Lung (tissue), 12 donors: ENCODE results near the gene ZNF804B. TPM values are rescaled to one million over a fixed set of nuclear protein-coding genes. Genes with fewer than 3 reads are reported as not detected.

Experiments used
- ATAC-seq: fragments of 200-7000 bp; cut with Tn5 transposase; one replicate; pipeline ENCODE4 v1.9.1; 2020; ENCODE audit warnings: moderate number of reproducible peaks; ENCODE audit not compliant: insufficient read depth, low FRiP score
- DNase-seq, 3 donors: peaks; one replicate each; pipeline ENCODE4 v3.0.0-alpha.2; 2013 to 2017
- H3K27ac ChIP-seq, 2 donors: one replicate each; pipeline ENCODE4 v1.5.1; 2013; ENCODE audit warnings: mild to moderate bottlenecking in 2 of 2, moderate library complexity in 2 of 2, control low read depth in 1 of 2, inconsistent platforms in 1 of 2, low read depth in 1 of 2, low read length in 1 of 2
- H3K27me3 ChIP-seq, 3 donors: one replicate each; pipeline ENCODE4 v1.5.1; 2013; ENCODE audit warnings: low read length in 2 of 3; ENCODE audit not compliant: control insufficient read depth in 3 of 3, insufficient read depth in 3 of 3
- H3K36me3 ChIP-seq, 4 donors: one replicate each; pipeline ENCODE4 v1.5.1; 2013; ENCODE audit warnings: low read length in 4 of 4, mild to moderate bottlenecking in 1 of 4, moderate library complexity in 1 of 4; ENCODE audit not compliant: control insufficient read depth in 4 of 4, insufficient read depth in 4 of 4
- H3K4me1 ChIP-seq, 5 donors: one replicate each; pipeline ENCODE4 v1.5.1; 2013; ENCODE audit warnings: low read length in 5 of 5, mild to moderate bottlenecking in 2 of 5, moderate library complexity in 1 of 5; ENCODE audit not compliant: control insufficient read depth in 5 of 5, insufficient read depth in 5 of 5
- H3K4me3 ChIP-seq: one replicate; pipeline ENCODE4 v1.5.1; 2013; ENCODE audit warnings: mild to moderate bottlenecking, control low read depth, moderate library complexity
- H3K9ac ChIP-seq, 2 donors: one replicate each; pipeline ENCODE4 v1.5.1; 2013; ENCODE audit warnings: low read length in 2 of 2, control low read depth in 1 of 2; ENCODE audit not compliant: insufficient read depth in 1 of 2
- H3K9me3 ChIP-seq, 4 donors: one replicate each; pipeline ENCODE4 v1.5.1; 2013; ENCODE audit warnings: low read length in 3 of 4, mild to moderate bottlenecking in 1 of 4, moderate library complexity in 1 of 4; ENCODE audit not compliant: control insufficient read depth in 4 of 4, insufficient read depth in 3 of 4
- CTCF ChIP-seq: IDR thresholded peaks from 2 replicates; pipeline ENCODE4 v1.5.1; 2012; ENCODE audit warnings: mild to moderate bottlenecking; ENCODE audit errors: control extremely low read depth, extremely low read depth
- WGBS, 2 donors: extraction: QIAGEN DNeasy Blood & Tissue Kit; methylation state at CpG; one replicate each; pipeline ENCODE4 v1.1.7; 2013; 5-methylcytosine and 5-hydroxymethylcytosine counted together
- polyA plus RNA-seq, 2 donors: library from polyadenylated mRNA; stranded (reverse); fragments of 200-250 nt; gene quantifications; one replicate each; pipeline ENCODE4 v1.2.1, GENCODE V29; 2013
- total RNA-seq, 2 donors: library from RNA; depleted of rRNA in 1 of 2; stranded (reverse); fragments of >200 nt in 1 of 2; gene quantifications; one replicate each; pipeline ENCODE4 v1.2.1, GENCODE V29; 2014 to 2021
- donor health status: control.
- donor health status: control.
- donor health status: Bipolar disorder and iron deficiency.
- donor health status: healthy.
- donor health status: DM: yes; HTN: yes; CAD: no.

The ZNF804B gene
- total and polyA plus RNA-seq, 4 donors = not detected

GRCh38 chr7:88746126-88746525 lies 13.4 kb upstream of the ZNF804B start:
- 71 to 72% methylated on average over 3 of the region's 3 CpGs for WGBS, 2 donors
- no peak overlapping the region for H3K4me3 ChIP-seq
- no peaks in the 10 kb centered on the region for H3K4me1 ChIP-seq
- ATAC-seq (no peak), DNase-seq (no peak)
- H3K36me3 ChIP-seq = no peaks in the 10 kb centered on the region
- peaks cover 0 to 2% (median 0%) of the 10 kb centered on the region in 4 donors for H3K9me3 ChIP-seq
- no peak for TF ChIP-seq CTCF
- H3K27ac ChIP-seq = no peak overlapping the region
- no peaks in the 10 kb centered on the region for H3K27me3 ChIP-seq
- no peak overlapping the region for H3K9ac ChIP-seq

GRCh38 chr7:88756802-88757201 lies 2.7 kb upstream of the ZNF804B start:
- no peak for DNase-seq
- Histone ChIP-seq H3K4me1 (peaks cover 0 to 8% (median 7%) of the 10 kb centered on the region in 5 donors), H3K36me3 (no peaks in the 10 kb centered on the region), H3K4me3 (no peak overlapping the region), H3K27me3 (peaks cover 4 to 38% (median 34%) of the 10 kb centered on the region in 3 donors), H3K9me3 (peaks cover 0 to 3% (median 0%) of the 10 kb centered on the region in 4 donors), H3K27ac (no peak overlapping the region), H3K9ac (no peak overlapping the region)
- no peak for TF ChIP-seq CTCF
- no peak for ATAC-seq
- 78 to 82% methylated on average over 1 of the region's 1 CpG for WGBS, 2 donors

GRCh38 chr7:88757371-88757770 lies 2.1 kb upstream of the ZNF804B start:
- H3K4me1 ChIP-seq = peaks cover 0 to 8% (median 7%) of the 10 kb centered on the region in 5 donors
- H3K4me3 ChIP-seq = no peak overlapping the region
- ATAC-seq = no peak
- H3K27me3 ChIP-seq = peaks cover 4 to 40% (median 37%) of the 10 kb centered on the region in 3 donors
- H3K9me3 ChIP-seq = peaks cover 0 to 3% (median 0%) of the 10 kb centered on the region in 4 donors
- DNase-seq = no peak
- no peaks in the 10 kb centered on the region for H3K36me3 ChIP-seq
- TF ChIP-seq CTCF = no peak
- H3K27ac ChIP-seq = no peak overlapping the region
- WGBS, 2 donors = 82 to 86% methylated on average over 2 of the region's 2 CpGs
- no peak overlapping the region for H3K9ac ChIP-seq
